HepG2 (cell line): ENCODE results near the gene LRRC10B. TPM values are rescaled to one million over a fixed set of nuclear protein-coding genes. Genes with fewer than 3 reads are reported as not detected.
A peak's percentile ranks its signal among the peaks of the same experiment; 100 is the strongest.

Experiments used
- ATF4 ChIP-seq, 2 experiments: fragments of 450-650 bp in 1 of 2; sonication (generic) in 1 of 2; formaldehyde crosslinking; IDR thresholded peaks; 2 replicates each; pipeline versions ENCODE4 v1.5.0 to v1.8.0; 2020 to 2022; ENCODE audit warnings: mild to moderate bottlenecking in 1 of 2, missing genetic modification reagents in 1 of 2
- HIC2 ChIP-seq: sonication (generic); formaldehyde crosslinking; IDR thresholded peaks from 2 replicates; pipeline ENCODE4 v1.9.0; 2022; ENCODE audit warnings: low read depth, missing genetic modification reagents
- HMG20A ChIP-seq: IDR thresholded peaks from 2 replicates; pipeline ENCODE4 v1.6.1; 2016; ENCODE audit warnings: borderline replicate concordance
- ISX ChIP-seq: sonication (generic); formaldehyde crosslinking; conservative IDR thresholded peaks from 2 replicates; pipeline ENCODE4 v1.5.0; 2020; ENCODE audit warnings: missing genetic modification reagents
- MBD4 ChIP-seq: IDR thresholded peaks from 2 replicates; pipeline ENCODE4 v1.6.1; 2012; ENCODE audit warnings: low read length, inconsistent platforms, borderline replicate concordance
- MNT ChIP-seq: fragments of 450-650 bp; IDR thresholded peaks from 2 replicates; pipeline ENCODE4 v1.6.1; 2016
- MYC ChIP-seq: sonication (generic); formaldehyde crosslinking; IDR thresholded peaks from 2 replicates; pipeline ENCODE4 v1.9.0; 2021; ENCODE audit warnings: missing genetic modification reagents, borderline replicate concordance
- NFRKB ChIP-seq: fragments of 450-650 bp; IDR thresholded peaks from 2 replicates; pipeline ENCODE4 v1.6.1; 2017
- PBX2 ChIP-seq: IDR thresholded peaks from 2 replicates; pipeline ENCODE4 v1.6.1; 2016; ENCODE audit warnings: control low read depth
- PTBP1 ChIP-seq: fragments of 200-400 bp; formaldehyde crosslinking; IDR thresholded peaks from 2 replicates; pipeline ENCODE4 v1.6.1; 2018; ENCODE audit warnings: low read length, low read depth; ENCODE audit not compliant: poor library complexity, severe bottlenecking
- SP5 ChIP-seq: IDR thresholded peaks from 2 replicates; pipeline ENCODE4 v1.6.1; 2016; ENCODE audit warnings: low read depth, borderline replicate concordance
- THYN1 ChIP-seq: sonication (generic); formaldehyde crosslinking; IDR thresholded peaks from 2 replicates; pipeline ENCODE4 v1.8.1; 2023; ENCODE audit warnings: low read depth, mild to moderate bottlenecking, moderate library complexity, missing genetic modification reagents, borderline replicate concordance
- ZGPAT ChIP-seq: IDR thresholded peaks from 2 replicates; pipeline ENCODE4 v1.6.1; 2016; ENCODE audit warnings: mild to moderate bottlenecking
- ZMYM3 ChIP-seq: sonication (generic); formaldehyde crosslinking; IDR thresholded peaks from 2 replicates; pipeline ENCODE4 v1.5.1; 2020; ENCODE audit warnings: mild to moderate bottlenecking, missing genetic modification reagents
- ZNF17 ChIP-seq: sonication (generic); formaldehyde crosslinking; IDR thresholded peaks from 2 replicates; pipeline ENCODE4 v1.5.0; 2020; ENCODE audit warnings: mild to moderate bottlenecking, missing genetic modification reagents
- ZNF18 ChIP-seq: sonication (generic); formaldehyde crosslinking; IDR thresholded peaks from 2 replicates; pipeline ENCODE4 v1.8.0; 2022; ENCODE audit warnings: mild to moderate bottlenecking, missing genetic modification reagents; ENCODE audit not compliant: insufficient replicate concordance
- ZNF30 ChIP-seq: sonication (generic); formaldehyde crosslinking; IDR thresholded peaks from 2 replicates; pipeline ENCODE4 v1.5.0; 2020; ENCODE audit warnings: mild to moderate bottlenecking, missing genetic modification reagents
- ZNF564 ChIP-seq: sonication (generic); formaldehyde crosslinking; IDR thresholded peaks from 2 replicates; pipeline ENCODE4 v1.8.1; 2023; ENCODE audit warnings: mild to moderate bottlenecking, missing genetic modification reagents
- ZNF576 ChIP-seq: sonication (generic); formaldehyde crosslinking; IDR thresholded peaks from 2 replicates; pipeline ENCODE4 v1.4.0; 2020; ENCODE audit warnings: mild to moderate bottlenecking, missing genetic modification reagents
- ZNF619 ChIP-seq: sonication (generic); formaldehyde crosslinking; IDR thresholded peaks from 2 replicates; pipeline ENCODE4 v1.4.0; 2020; ENCODE audit warnings: mild to moderate bottlenecking, missing genetic modification reagents
- ZNF772 ChIP-seq: sonication (generic); formaldehyde crosslinking; IDR thresholded peaks from 2 replicates; pipeline ENCODE4 v1.5.0; 2020; ENCODE audit warnings: mild to moderate bottlenecking, missing genetic modification reagents
- polyA plus RNA-seq, 8 experiments: library from polyadenylated mRNA; depleted of rRNA in 3 of 8; stranded (reverse) in 7 of 8; unstranded in 1 of 8; fragments of >200 nt; fragmentation: Illumina TruSeq in 4 of 8; extraction: Trizol in 4 of 8; gene quantifications; 2 replicates each; pipeline versions ENCODE4 v1.2.1 to v1.2.3, GENCODE V29; 2011 to 2016; ENCODE audit warnings: low read depth in 4 of 8, missing spikeins in 1 of 8, mixed read lengths in 1 of 8; ENCODE audit not compliant: insufficient read depth in 1 of 8
- total RNA-seq, 5 experiments: library from RNA; depleted of rRNA; stranded (reverse); fragments of >200 nt; fragmentation: Illumina TruSeq; extraction: Trizol; gene quantifications; 2 replicates each; pipeline ENCODE4 v1.2.3, GENCODE V29; 2016; ENCODE audit warnings: low read depth in 1 of 5

The LRRC10B gene
- total and polyA plus RNA-seq, 2 of the 13 experiments (the other 11 are each of a cell fraction or from before 2014, with no cell fraction given): not detected

GRCh38 chr11:61488651-61489291 is 19.8 kb upstream of the LRRC10B start (continued):
- TF ChIP-seq PBX2 (no peak), SP5 (CRISPR knock-in tag) (peak; percentile 79), ZNF18 (CRISPR knock-in tag) (no peak), ZNF564 (CRISPR knock-in tag) (no peak), HMG20A (CRISPR knock-in tag) (no peak; the same call in 1 of the 2 replicates), THYN1 (CRISPR knock-in tag) (no peak), ATF4 (CRISPR knock-in tag; IDR thresholded peaks at IDR 0.05) (no peak), MBD4 (no peak), NFRKB (no peak), ZMYM3 (CRISPR knock-in tag) (0 out of 2 replicates have a peak, but pooled peaks have one; percentile 8), ZNF772 (CRISPR knock-in tag) (no peak), MNT (no peak), ZGPAT (peak; percentile 69), ZNF30 (no peak), ZNF576 (CRISPR knock-in tag) (no peak), PTBP1 (no peak), MYC (CRISPR knock-in tag) (peak; percentile 59; the same call in 1 of the 2 replicates), HIC2 (CRISPR knock-in tag) (no peak), ZNF619 (CRISPR knock-in tag) (no peak), ISX (CRISPR knock-in tag) (no peak), ZNF17 (CRISPR knock-in tag) (no peak)
